ENCODE measurements around the gene ZBTB21.

DNA sequence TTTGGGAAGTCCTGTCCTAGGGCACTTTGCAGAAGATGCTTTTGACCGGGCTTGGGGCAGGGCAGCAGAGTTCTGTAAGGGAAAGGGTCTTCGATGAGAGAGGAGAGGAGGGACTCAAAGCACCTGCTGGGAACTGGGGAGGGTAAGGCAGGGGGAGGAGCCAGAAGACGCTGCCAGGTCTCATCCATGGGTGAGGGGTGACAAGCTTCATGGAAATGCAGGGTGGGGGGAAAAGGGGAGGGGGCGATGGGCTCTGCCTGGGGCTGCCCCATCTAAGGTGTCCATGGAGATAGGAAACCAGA lies 35.5 kb downstream of the ZBTB21 start:
- TF ChIP-seq CTCF (IDR thresholded peaks at IDR 0.05; ENCODE audit: low read depth, low read length) (no peak), POLR2A (IDR thresholded peaks at IDR 0.05; ENCODE audit: extremely low read depth, insufficient read length) (no peak), MYC (IDR thresholded peaks at IDR 0.05; ENCODE audit: low read depth, low read length) (no peak), MAX (IDR thresholded peaks at IDR 0.05; ENCODE audit: low read depth, low read length) (no peak)
